Upper lobe of right lung (tissue), 1 donor: Measurements from ENCODE around the gene SH3D19. TPM values are rescaled to one million over a fixed set of nuclear protein-coding genes. Genes with fewer than 3 reads are reported as not detected.
A peak's percentile ranks its signal among the peaks of the same experiment; 100 is the strongest.

Experiments
- ATAC-seq: fragments of 200-7000 bp; cut with Tn5 transposase; one replicate; pipeline ENCODE4 v1.9.1; 2020; ENCODE audit warnings: mild to moderate bottlenecking, moderate library complexity
- DNase-seq: peaks from one replicate; pipeline ENCODE4 v3.0.0-alpha.2; 2020
- H3K27ac ChIP-seq: fragments of 200-600 bp; one replicate; pipeline ENCODE4 v1.8.0; 2022
- H3K27me3 ChIP-seq: fragments of 200-600 bp; one replicate; pipeline ENCODE4 v1.8.0; 2022; ENCODE audit warnings: mild to moderate bottlenecking
- H3K36me3 ChIP-seq: fragments of 200-600 bp; one replicate; pipeline ENCODE4 v1.8.0; 2022
- H3K4me1 ChIP-seq: fragments of 200-600 bp; one replicate; pipeline ENCODE4 v1.8.0; 2022
- H3K4me3 ChIP-seq: fragments of 200-600 bp; one replicate; pipeline ENCODE4 v1.8.0; 2022; ENCODE audit warnings: mild to moderate bottlenecking
- H3K9me3 ChIP-seq: fragments of 200-600 bp; one replicate; pipeline ENCODE4 v1.8.0; 2022
- intact Hi-C: fragments of 100-400 bp; cut with DNase I; formaldehyde crosslinking; loops from one replicate; pipeline ENCODE4 v1.11.0; 2022
- total RNA-seq: library from RNA; stranded (reverse); fragmentation: NEBNext Ultra II Directional; extraction: Animal tissue kit (Norgen Biotek cat#: 25700); gene quantifications from one replicate; pipeline ENCODE4 v1.2.1, GENCODE V29; 2021
- TF ChIP-seq, protein P1 (sequence below): fragments of 200-600 bp; IDR thresholded peaks from one replicate; pipeline ENCODE4 v1.8.0; 2022; ENCODE audit warnings: antibody characterized with exemption
- donor health status: DM: no; HTN: yes; CAD: no; lungs with severe emphysema.

The SH3D19 gene
- total RNA-seq, 1 donor from 2014 or later: 125 TPM

DNA sequence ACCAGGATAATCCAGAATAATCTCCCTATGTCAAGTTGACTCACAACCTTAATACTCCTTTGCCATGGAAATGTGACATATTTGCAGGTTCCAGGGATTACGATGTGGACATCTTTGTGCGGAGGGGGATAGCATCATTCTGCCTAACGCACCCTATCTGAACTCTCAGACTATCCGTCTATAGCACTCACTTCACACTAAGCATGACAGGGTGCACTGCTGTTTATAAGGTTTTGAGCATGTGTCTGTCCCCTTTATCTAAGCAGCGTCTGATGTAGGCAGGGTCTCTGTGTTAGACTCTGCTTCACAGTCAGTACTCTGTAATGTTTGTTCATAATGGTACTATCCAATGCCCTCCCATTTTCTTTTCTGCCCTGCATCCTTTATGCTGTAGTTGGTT, 91.8 kb downstream of the SH3D19 start:
- Histone ChIP-seq H3K4me1 (no peaks in the 10 kb centered on the region), H3K9me3 (no peaks in the 10 kb centered on the region), H3K27ac (no peak overlapping the region), H3K4me3 (no peak overlapping the region), H3K27me3 (no peaks in the 10 kb centered on the region), H3K36me3 (no peaks in the 10 kb centered on the region)
- ATAC-seq: no peak
- intact Hi-C loops: no loop called here
- DNase-seq: no peak
- TF ChIP-seq, protein P1, sequence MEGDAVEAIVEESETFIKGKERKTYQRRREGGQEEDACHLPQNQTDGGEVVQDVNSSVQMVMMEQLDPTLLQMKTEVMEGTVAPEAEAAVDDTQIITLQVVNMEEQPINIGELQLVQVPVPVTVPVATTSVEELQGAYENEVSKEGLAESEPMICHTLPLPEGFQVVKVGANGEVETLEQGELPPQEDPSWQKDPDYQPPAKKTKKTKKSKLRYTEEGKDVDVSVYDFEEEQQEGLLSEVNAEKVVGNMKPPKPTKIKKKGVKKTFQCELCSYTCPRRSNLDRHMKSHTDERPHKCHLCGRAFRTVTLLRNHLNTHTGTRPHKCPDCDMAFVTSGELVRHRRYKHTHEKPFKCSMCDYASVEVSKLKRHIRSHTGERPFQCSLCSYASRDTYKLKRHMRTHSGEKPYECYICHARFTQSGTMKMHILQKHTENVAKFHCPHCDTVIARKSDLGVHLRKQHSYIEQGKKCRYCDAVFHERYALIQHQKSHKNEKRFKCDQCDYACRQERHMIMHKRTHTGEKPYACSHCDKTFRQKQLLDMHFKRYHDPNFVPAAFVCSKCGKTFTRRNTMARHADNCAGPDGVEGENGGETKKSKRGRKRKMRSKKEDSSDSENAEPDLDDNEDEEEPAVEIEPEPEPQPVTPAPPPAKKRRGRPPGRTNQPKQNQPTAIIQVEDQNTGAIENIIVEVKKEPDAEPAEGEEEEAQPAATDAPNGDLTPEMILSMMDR: no peak

DNA sequence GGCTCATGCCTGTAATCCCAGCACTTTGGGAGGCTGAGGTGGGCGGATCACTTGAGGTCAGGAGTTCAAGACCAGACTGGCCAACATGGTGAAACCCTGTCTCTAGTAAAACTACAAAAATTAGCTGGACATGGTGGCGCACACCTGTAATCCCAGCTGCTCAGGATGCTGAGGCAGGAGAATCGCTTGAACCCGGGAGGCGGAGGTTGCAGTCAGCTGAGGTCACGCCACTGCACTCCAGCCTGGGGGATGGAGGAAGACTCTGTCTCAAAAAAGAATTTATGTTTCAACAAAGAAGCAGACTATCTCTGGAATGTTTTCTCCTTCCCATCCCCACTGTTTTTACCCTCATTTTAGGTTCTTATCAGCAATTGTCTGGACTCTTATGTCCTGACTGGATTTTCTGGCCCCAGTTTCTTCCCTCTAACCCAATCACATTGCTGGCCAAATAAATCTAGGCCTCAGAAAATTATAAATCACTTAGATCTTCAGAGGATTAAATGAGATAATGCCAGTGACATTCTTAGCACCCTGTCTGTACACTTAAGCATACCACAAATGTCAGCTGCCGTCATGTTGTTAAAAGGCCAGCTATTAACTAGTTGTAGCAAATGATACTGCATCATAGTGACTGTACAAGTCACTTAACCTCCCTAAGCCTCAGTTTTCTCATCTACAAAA, 93.3 kb downstream of the SH3D19 start:
- ATAC-seq: no peak
- Histone ChIP-seq H3K4me1 (peaks cover 4% of the 10 kb centered on the region), H3K36me3 (no peaks in the 10 kb centered on the region), H3K4me3 (no peak overlapping the region), H3K27ac (peak overlapping the region; percentile 42), H3K9me3 (no peaks in the 10 kb centered on the region), H3K27me3 (no peaks in the 10 kb centered on the region)
- intact Hi-C loops: no loop called here
- TF ChIP-seq, protein P1: no peak
- DNase-seq: no peak

DNA sequence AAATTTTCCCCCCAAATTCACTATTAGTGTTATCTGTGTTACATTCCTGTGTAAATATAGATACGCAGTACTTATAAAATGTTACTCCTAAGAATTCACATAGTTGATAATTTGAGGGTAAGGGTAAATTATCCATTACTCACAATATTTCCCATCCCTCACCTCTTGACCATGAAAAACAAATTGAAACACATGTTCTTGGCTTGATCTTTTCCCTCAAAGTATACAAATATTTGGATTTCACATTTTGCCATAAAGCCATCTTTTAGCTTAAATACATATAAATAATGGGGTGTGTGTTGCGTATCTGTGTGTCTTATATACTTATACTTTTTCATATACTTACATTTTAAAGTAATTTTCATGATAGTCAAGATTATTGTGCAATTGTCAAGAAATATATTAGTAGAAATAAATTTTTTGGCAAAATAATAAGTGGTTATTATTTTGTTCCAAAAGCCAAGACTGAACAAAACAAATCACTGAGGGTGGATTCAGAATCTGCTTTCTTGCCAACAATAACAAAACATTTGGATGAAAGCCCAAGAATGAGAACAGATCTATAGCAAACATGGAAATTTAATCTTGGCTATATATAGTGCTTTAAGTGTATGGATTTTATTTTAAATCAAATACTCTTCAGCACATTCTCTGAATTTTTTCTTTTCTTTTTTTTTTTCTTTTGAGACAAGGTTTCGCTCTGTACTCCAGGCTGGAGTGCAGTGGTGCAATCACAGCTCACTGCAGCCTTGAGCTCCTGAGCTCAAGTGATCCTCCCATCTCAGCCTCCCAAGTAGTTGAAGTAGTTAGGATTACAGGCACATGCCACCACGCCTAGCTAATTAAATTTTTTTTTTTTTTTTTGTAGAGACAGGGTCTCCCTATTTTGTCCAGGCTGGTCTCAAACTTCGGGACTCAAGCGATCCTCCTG, 97.0 kb downstream of the SH3D19 start:
- peaks cover 4% of the 10 kb centered on the region for H3K4me1 ChIP-seq
- H3K4me3 ChIP-seq: peak overlapping the region; percentile 50

DNA sequence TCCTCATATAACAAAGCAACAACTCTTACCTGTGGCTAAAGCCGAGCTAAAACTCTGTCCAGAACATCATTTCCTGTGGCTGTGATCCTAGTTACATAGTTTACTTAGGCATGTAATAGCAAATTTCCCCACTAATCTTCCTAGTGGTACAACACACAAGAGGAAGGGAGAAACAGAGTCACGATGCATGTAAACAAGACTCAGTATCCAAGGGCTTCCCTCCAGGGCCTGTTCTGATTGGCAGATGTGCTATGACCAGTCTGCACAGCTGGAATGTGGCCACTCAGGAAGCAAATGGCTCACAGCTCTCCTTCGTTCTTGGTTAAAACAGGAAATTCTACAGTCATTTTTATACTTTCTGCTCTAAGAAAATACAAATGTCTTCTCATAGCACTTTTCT, 97.7 kb downstream of the SH3D19 start:
- DNase-seq: no peak
- Histone ChIP-seq H3K9me3 (no peaks in the 10 kb centered on the region), H3K27ac (peak overlapping the region; percentile 78), H3K27me3 (no peaks in the 10 kb centered on the region), H3K4me3 (peak overlapping the region; percentile 50), H3K4me1 (peaks cover 4% of the 10 kb centered on the region), H3K36me3 (no peaks in the 10 kb centered on the region)
- TF ChIP-seq, protein P1: no peak
- peak; percentile 63 for ATAC-seq
- intact Hi-C loops: no loop called here

More for the DNA sequence above, 97.0 kb downstream of the SH3D19 start:
- Histone ChIP-seq H3K27ac (peak overlapping the region; percentile 78), H3K9me3 (no peaks in the 10 kb centered on the region), H3K36me3 (no peaks in the 10 kb centered on the region), H3K27me3 (no peaks in the 10 kb centered on the region)
- TF ChIP-seq, protein P1: no peak
- ATAC-seq (no peak), DNase-seq (no peak)
- intact Hi-C loops: no loop called here

DNA sequence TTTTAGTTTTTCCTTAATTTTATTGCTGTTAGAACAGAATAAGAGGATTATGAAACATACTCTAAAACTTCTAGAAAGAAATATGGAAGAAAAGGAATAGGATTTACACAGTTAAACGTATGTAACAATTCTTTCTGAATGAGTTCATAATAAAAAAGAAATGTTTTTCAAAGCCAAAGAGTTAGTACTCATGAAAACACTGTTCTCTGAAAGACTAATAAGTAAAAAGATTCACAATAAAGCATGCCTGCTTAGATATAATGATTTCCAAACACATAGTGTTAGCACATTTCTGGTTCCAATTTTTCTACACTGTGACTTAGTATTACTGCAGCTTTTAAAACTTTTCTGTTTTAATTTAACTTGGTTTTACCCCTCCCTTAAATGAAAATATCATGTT, 98.2 kb downstream of the SH3D19 start:
- H3K27ac ChIP-seq: peak overlapping the region; percentile 78
- H3K27me3 ChIP-seq: no peaks in the 10 kb centered on the region
- intact Hi-C loops: no loop called here
- H3K9me3 ChIP-seq: no peaks in the 10 kb centered on the region
- no peaks in the 10 kb centered on the region for H3K36me3 ChIP-seq
- TF ChIP-seq, protein P1: no peak
- peak overlapping the region; percentile 50 for H3K4me3 ChIP-seq
- H3K4me1 ChIP-seq: peaks cover 4% of the 10 kb centered on the region
- ATAC-seq (no peak), DNase-seq (no peak)
